HG03025 (cell line): Measurements from ENCODE around the gene TMEM82.

Experiments used
- ATAC-seq: cut with Tn5 transposase; IDR thresholded peaks from one replicate; pipeline ENCODE4 v1.9.1; 2021; ENCODE audit warnings: mild to moderate bottlenecking, moderate library complexity; ENCODE audit not compliant: unreplicated experiment, low FRiP score

Gene TMEM82

DNA sequence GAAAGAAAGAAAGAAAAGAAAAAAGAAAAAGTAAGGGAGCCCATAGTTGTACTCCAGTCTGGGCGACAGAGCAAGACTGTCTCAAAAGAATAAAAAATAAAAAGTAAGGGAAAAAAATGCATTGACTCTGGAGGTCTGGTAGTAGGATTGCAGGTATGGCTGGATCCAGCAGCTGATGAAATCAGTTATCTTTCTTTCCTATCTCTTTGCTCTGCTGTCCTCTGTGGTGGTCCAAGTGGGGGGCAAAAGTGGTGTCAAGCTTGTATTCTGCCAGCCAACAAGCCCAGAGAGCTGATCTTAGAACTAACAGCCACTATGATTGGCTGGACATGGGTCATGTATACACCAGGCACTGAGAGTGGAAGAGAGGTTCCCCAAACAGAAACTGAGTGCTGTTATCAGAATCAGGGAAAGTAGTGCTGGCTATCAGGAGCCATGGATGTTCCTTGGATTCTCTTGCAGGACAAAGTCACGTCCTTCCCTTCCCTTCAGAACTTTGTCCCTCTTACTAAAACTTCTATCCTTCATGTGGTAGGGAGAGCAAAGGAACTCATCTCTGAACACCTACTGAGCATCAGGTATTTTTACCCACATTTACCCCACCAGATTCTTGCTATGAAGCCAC, 12.8 kb downstream of the TMEM82 start:
- ATAC-seq = no peak

DNA sequence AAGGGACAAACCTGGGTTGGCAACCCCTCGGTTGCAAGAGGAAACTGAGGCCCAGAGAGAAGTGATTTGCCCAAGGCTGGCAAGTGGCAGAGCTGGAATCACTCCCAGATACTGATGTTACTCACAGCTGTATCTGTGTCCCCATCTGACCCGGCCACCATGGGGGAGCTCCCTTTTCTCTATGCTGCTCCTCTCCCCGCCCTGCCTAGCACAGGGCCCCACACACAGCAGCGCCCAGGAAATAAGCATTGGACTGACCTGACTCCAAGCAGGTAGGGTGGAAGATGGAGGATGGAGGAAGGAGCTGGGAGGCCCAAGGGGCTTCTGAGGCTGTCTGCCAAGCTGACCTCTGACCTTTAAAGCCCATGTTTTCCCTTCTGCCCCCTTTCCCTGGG, 13.3 kb downstream of the TMEM82 start:
- no peak for ATAC-seq

- no peak for ATAC-seq
Observed at GRCh38 chr1:15756143-15757015, 14.1 kb downstream of the TMEM82 start.

DNA sequence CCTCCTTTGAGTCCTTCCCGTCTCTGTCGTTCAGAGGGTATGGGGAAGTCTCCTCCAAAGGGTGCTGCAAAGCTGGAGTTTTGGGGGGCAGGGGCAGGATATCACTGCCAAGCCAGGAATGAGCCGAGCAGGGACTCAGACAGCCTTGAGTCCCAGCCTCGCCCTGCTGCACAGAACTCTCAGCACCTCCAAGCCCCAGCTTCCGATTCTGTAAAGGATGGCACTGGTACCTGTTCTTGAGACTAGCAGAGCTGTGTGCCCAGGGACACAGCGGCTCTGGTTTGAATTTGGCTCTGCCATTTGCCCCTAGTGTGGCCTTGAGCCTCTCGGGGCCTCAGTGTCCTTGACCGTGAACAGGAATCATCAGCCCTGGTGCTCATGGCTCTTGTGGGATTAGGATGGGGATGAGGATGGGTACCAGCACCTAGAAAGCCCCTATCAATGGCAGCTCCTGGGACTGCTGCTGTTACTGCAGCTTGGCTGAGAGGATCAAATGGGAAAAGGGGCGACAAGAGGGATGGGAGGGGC, 14.8 kb downstream of the TMEM82 start:
- no peak for ATAC-seq

DNA sequence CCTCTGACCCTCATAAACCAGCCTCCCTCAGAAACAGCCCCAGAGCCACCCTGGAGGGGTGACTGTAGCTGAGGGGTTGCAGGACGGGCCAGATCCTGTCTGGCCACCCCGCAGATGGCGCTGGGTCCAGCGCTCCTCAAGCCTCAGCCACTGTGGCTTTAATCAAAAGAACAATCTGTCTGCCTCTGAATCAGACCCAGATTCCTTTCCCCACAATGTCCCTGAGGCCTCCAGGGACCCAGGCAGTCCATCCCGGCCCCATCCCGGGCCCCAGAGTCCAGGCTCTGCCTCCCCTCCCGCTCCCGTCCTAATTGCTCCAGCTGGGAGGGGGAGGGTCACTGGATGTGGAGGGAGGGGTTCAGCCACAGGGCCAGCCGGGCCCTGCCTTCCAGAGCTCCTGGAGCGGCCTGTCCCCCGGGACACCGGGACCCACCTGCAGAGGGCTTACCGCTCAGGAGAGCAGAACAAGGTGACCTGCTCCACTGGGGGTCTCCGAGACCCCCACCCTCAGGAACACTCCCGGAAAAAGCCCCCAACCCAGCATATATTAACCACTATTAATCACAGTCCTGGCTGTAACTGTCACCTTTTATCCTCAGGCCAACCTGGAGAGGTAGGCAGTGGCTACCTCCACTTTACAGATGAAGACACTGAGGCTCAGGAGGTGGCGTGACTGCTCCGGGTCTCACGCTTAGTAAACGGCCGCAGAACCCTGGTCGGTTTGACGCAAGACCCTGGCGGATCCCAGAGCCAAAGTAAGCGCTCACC, 15.5 kb downstream of the TMEM82 start:
- no peak for ATAC-seq

DNA sequence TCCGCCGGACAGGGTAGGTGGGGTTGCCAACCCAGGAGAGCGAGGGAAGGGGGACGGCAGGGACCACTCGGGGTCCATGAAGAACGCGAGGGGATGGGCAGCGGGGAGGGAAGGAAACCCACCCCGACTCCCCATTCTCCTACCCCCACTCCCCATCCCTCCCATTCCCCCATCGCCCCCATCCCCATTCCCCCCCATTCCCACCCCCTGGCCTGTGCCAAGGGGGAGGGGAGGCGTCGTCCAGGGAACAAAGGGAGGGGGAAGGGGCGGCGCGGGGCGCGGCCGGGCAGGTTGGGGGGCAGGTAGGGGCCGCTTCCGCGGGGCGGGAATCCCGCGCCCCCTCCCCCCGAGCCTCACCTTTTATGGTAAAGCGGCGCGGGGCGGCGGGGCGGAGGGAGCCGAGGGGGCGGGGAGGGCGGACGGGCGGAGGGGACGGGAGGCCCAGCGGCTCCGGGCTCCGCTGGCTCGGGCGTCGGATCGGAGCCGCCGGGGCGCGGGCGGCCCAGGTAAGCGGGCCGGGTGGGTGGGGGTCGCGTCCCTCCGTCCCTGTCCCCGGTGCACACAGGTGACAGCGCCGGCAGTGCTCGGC, 16.1 kb downstream of the TMEM82 start, which contains the start of gene FBLIM1:
TSS of gene FBLIM1 (plus strand) at position 453 of the 589 bp plus-strand sequence. CDS start 6,189 bp downstream, outside the sequence.
- ATAC-seq = no peak

- ATAC-seq = no peak
Observed at GRCh38 chr1:15758953-15759661, 16.8 kb downstream of the TMEM82 start.

DNA sequence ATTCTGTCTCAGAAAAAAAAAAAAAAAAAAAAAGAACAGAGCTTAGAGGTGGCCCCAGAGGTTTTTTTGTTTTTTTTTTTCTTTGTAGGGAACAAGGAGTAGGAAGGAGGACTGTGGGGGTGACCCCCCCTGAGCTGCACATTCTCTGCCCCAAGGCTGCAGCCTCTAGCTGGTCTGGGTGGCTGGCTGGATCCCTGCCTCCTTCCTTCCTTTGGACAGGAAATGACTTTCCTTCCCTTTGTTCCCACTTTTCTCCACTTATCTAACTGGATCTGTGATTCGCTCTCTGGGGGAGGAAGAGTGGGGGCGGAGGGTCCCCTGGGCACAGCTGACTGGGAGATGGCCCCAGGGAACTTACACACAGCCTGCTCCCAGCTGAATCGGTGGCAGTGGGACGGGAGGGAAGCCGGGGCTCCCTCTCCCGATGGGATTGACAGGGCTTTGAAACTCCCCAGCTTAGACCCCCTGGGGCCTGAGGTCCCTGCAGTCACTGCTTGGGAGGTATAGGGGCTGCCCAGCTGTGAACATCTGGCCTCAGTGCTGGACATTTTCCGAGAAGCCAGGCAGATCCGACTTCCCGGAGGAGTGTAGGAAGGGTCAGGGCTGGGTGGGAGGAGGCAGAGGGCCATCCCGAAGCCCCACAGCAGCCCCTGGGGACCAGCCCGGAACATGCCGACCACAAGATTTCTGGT, 18.4 kb downstream of the TMEM82 start:
- no peak for ATAC-seq

DNA sequence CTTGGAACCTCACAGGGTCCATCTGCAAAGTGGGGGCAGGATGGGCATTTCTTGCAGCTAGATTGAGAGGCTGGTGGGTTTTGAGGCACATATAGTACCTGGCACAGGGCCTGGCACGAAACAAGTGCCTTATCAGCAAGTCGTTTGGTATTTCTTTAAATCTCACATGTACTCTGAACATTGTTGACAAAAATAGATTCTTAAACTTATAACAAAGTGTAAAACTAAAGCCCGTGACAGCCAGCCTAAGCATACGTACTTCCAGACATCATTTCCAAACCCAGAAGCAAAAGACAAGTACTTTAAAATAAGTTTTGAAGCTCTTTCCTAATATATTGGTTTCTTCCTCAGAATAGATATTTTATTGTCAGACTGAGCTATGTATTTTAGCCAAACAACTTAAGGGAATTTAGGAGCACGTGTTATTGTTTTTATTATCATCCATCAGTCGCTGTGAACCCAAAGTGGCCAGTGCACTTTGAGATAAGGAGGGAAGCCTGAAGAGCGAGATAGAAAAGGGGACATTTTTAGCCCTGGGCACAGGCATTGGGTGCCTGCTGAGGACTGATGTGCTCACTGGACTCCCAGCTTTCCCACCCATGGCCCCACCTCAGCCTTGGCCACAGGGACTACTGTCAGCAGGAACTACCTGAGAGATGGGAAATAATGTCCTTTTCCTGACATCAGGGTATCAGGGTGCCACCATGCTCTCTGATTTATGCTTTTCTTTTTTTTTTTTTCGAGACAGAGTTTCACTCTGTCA, 19.2 kb downstream of the TMEM82 start:
- ATAC-seq = no peak

DNA sequence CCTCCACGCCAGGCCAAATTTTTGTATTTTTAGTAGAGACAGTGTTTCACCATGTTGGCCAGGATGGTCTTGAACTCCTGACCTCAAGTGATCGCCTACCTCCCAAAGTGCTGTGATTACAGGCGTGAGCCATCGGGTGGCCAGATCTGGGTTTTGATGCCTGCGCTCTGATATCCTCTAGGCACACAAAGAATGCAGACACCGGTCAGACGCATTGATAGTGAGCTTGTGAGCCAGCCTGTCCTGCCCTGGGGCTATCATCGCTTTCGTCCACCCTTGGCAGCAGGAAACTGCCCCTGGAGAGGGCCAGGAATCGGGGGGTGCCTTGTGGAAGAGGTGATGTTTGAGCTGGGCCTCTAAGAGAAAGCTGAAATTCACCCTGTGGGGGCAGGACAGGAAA, 20.2 kb downstream of the TMEM82 start:
- no peak for ATAC-seq

DNA sequence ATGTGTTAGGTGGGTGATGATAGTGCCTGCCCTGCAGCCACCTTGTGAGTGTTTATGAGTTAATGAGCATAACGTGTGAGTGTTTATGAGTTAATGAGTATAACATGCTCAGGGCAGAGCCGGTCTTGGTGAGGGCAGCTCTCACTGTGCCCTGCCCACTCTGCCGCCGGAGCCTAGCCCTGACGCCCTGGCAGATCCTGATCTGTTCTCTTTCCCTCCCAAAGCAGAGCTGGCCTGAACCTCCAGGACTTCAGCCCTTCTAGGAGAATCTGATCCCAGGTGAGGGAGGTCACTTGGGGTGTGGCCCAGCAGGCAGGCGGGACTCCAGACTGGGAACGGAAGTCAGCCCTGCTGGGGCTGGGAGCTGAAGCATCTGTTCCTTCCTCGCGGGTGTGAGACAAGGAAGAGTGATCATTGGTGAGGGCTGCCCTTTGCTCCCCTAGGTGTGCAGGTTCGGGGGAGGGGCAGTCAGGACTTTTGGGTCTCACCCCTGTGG, 22.0 kb downstream of the TMEM82 start:
- no peak for ATAC-seq

- ATAC-seq = no peak
Observed at GRCh38 chr1:15764890-15765289, 22.6 kb downstream of the TMEM82 start.

DNA sequence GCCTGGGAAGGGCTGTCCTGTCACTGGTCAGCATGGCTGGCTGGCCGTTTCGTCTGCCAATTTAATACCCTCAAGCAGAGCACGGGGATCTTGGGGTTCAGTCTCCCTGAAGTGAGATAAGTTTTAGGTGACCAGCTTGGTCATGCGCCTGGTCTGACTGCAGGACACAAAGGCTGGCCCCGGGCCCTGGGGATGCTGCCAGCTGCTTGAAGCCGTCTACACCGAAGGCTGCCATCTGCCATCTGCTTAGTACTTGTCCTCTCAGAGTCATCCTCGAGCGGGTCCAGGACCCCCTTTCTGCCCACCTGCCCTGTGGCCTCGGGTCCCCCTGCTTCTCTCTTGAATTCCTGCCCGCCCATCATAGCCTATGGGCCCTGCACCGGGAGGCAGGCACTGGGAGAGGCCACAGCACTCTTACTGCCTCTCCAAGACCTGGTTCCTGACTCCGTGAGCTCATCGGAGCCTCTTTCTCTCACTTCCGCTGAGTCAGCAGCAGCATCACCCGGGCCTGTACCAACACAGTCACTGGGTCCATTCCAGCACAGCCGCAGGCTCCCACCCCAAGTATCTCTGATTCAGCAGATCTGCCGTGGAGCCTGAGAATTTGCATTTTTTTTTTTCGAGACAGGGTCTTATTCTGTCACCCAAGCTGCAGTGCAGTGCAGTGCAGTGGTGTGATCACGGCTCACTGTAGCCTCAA, 23.3 kb downstream of the TMEM82 start:
- ATAC-seq = no peak

DNA sequence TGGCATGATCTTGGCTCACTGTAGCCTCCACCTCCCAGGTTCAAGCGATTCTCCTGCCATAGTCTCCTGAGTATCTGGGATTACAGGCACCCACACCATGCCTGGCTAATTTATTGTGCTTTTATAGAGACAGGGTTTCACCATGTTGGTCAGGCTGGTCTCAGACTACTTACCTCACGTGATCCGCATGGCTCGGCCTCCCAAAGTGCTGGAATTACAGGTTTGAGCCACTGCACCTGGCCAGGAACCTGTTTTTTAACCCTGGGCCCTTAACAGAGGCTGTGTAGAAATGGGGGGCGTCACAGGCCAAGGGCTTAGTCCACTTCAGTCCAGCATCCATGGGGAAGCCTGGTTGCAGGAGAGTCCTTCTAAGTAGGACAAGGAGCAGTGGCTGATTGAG, 25.6 kb downstream of the TMEM82 start:
- no peak for ATAC-seq

DNA sequence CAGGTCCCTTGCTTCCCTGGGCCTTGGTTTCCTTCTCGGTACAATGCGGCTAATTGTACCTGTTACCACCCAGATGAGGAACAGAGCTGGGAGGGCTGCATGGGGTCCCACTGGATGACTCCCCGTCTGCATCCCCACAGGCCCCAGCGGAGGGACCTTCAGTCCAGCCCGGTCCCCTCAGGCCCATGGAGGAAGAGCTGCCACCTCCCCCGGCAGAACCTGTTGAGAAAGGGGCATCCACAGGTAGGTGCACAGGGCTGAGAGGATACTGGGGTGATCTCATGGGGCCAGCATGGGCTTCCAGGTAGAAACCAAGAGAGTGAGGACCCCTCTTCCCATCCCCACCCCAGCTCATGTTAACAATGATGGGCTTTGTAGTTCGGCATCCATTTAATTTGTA, 26.1 kb downstream of the TMEM82 start:
- no peak for ATAC-seq

GRCh38 chr1:15770313-15770962, 28.1 kb downstream of the TMEM82 start:
- ATAC-seq = no peak

DNA sequence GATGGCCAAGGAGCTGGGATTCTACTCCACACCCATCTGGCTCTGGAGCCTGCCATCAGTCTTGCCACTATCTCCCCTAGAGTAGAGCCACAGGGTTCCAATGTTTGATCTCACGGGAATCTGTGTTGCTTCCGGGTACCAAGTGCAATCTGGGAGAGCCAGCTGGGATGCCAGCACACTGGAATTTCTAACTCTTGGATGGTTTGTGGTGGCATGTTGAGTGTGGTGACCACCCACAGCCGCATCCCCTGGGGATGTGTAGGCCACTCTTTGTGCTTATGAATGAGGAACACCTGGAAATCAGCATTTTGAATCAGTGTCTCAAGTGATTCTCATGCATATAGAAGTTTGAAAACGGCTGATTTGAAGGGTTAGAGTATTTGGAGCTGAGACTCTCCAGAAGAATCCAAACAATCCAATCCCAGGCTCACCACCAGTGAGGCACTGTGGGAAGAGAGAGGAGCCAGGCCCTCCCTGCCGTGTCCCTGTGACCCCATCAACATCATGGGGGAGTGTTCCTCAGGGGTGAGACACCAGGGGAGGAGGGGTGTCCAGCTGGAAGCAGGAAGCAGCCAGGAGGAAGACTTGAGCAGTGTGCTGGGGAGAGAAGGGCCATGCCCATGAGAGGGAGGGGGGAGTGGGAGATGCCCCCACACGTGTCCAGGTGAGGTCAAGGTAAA, 29.7 kb downstream of the TMEM82 start:
- ATAC-seq = no peak
